ENCODE results near the gene HOXB8. TPM values are rescaled to one million over a fixed set of nuclear protein-coding genes. Genes with fewer than 3 reads are reported as not detected.

The HOXB8 gene
- total RNA-seq, 5 donors from 2014 or later (not counting 1 experiment from before 2014, with no cell fraction given): not detected

- CTCF ChIA-PET: interaction anchor here in 1 of 2 donors (0.6 kb wide), 1 partner anchor 237 kb away, joined by 5 read pairs; no protein-coding TSS in a partner anchor
- Mint-ChIP-seq H3K27ac (no peak overlapping the region), H3K36me3 (no peaks in the 10 kb centered on the region), H3K4me1 (peaks cover 19 to 26% (median 23%) of the 10 kb centered on the region in 3 donors), H3K9me3 (no peaks in the 10 kb centered on the region), H3K27me3 (peaks cover 69 to 97% of the 10 kb centered on the region in 2 donors), H3K4me3 (no peak overlapping the region)
- POLR2A ChIA-PET: interaction anchor here in 1 of 2 donors (0.7 kb wide), 1 partner anchor 634 kb away, joined by 3 read pairs; no protein-coding TSS in a partner anchor
- H3K27ac ChIP-seq (ENCODE audit: low read length): no peak overlapping the region
- no peak for ATAC-seq (replicated peaks in 1 of 4)
- peaks cover 0 to 25% of the 10 kb centered on the region in 2 experiments for H3K4me1 ChIP-seq (ENCODE audit: control insufficient read depth in 1 of 2, extremely low read depth in 1 of 2, insufficient read depth in 2 of 2, low read length in 2 of 2)
- DNase-seq: no peak
- 96% methylated on average over 3 of the region's 5 CpGs for WGBS (ENCODE audit: insufficient coverage)
- H3K9me3 ChIP-seq: no peaks in the 10 kb centered on the region
- no peaks in the 10 kb centered on the region for H3K36me3 ChIP-seq (ENCODE audit: control insufficient read depth in 2 of 2, extremely low read depth in 1 of 2, insufficient read depth in 1 of 2, low read length in 1 of 2)
- H3K27me3 ChIP-seq (replicated peaks in 1 of 2; ENCODE audit: control insufficient read depth in 2 of 2, extremely low read depth in 1 of 2, insufficient read depth in 2 of 2, low read length in 1 of 2): peaks cover 27 to 81% of the 10 kb centered on the region in 2 experiments
- H3K4me3 ChIP-seq (ENCODE audit: control insufficient read depth in 1 of 2, extremely low read depth in 1 of 2, low read length in 1 of 2): no peak overlapping the region
Observed at GRCh38 chr17:48639136-48639535, 24.0 kb upstream of the HOXB8 start.

GRCh38 chr17:48637323-48638260 lies 22.5 kb upstream of the HOXB8 start:
- ChIA-PET POLR2A (no interaction called here), CTCF (interaction anchor here in 1 of 2 donors (0.9 to 1.0 kb wide), 2 partner anchors 383 to 572 kb away, joined by 3 to 4 read pairs; no protein-coding TSS in a partner anchor)
- Histone ChIP-seq H3K4me1 (ENCODE audit: control insufficient read depth in 1 of 2, extremely low read depth in 1 of 2, insufficient read depth in 2 of 2, low read length in 2 of 2) (peaks cover 0 to 31% of the 10 kb centered on the region in 2 experiments), H3K4me3 (ENCODE audit: control insufficient read depth in 1 of 2, extremely low read depth in 1 of 2, low read length in 1 of 2) (no peak overlapping the region), H3K36me3 (ENCODE audit: control insufficient read depth in 2 of 2, extremely low read depth in 1 of 2, insufficient read depth in 1 of 2, low read length in 1 of 2) (no peaks in the 10 kb centered on the region), H3K27me3 (replicated peaks in 1 of 2; ENCODE audit: control insufficient read depth in 2 of 2, extremely low read depth in 1 of 2, insufficient read depth in 2 of 2, low read length in 1 of 2) (peaks cover 23 to 83% of the 10 kb centered on the region in 2 experiments), H3K27ac (ENCODE audit: low read length) (no peak overlapping the region), H3K9me3 (no peaks in the 10 kb centered on the region)
- H3K4me3 Mint-ChIP-seq: no peak overlapping the region
- H3K9me3 Mint-ChIP-seq: no peaks in the 10 kb centered on the region
- no peak for DNase-seq
- no peak for ATAC-seq (replicated peaks in 1 of 4)
- H3K4me1 Mint-ChIP-seq: peaks cover 19 to 29% (median 28%) of the 10 kb centered on the region in 3 donors
- peak overlapping the region in 1 of 2 donors; percentile 51 for H3K27ac Mint-ChIP-seq
- 72% methylated on average over 12 of the region's 18 CpGs for WGBS (ENCODE audit: insufficient coverage)
- H3K27me3 Mint-ChIP-seq: peaks cover 66 to 96% of the 10 kb centered on the region in 2 donors
- H3K36me3 Mint-ChIP-seq: no peaks in the 10 kb centered on the region

GRCh38 chr17:48636177-48637018 lies 21.3 kb upstream of the HOXB8 start:
- Histone ChIP-seq H3K4me1 (ENCODE audit: control insufficient read depth in 1 of 2, extremely low read depth in 1 of 2, insufficient read depth in 2 of 2, low read length in 2 of 2) (peaks cover 0 to 20% of the 10 kb centered on the region in 2 experiments), H3K9me3 (no peaks in the 10 kb centered on the region), H3K4me3 (ENCODE audit: control insufficient read depth in 1 of 2, extremely low read depth in 1 of 2, low read length in 1 of 2) (no peak overlapping the region), H3K36me3 (ENCODE audit: control insufficient read depth in 2 of 2, extremely low read depth in 1 of 2, insufficient read depth in 1 of 2, low read length in 1 of 2) (no peaks in the 10 kb centered on the region), H3K27me3 (replicated peaks in 1 of 2; ENCODE audit: control insufficient read depth in 2 of 2, extremely low read depth in 1 of 2, insufficient read depth in 2 of 2, low read length in 1 of 2) (peaks cover 26 to 83% of the 10 kb centered on the region in 2 experiments), H3K27ac (ENCODE audit: low read length) (no peak overlapping the region)
- peaks cover 67 to 96% of the 10 kb centered on the region in 2 donors for H3K27me3 Mint-ChIP-seq
- CTCF ChIA-PET: interaction anchor here (0.5 to 2.4 kb wide), 22 partner anchors 11 to 1416 kb away, joined by 3 to 10 read pairs (median 3); partner anchors contain the start of gene HOXB9 (in 1 of the 2)
- DNase-seq (peak in 31 of 35 experiments; percentile 28 to 79 (median 60)), ATAC-seq (replicated peaks in 1 of 4) (peak; percentile 66 to 85 (median 80))
- POLR2A ChIA-PET: interaction anchor here in 1 of 2 donors (0.6 kb wide), 1 partner anchor 443 kb away, joined by 4 read pairs; no protein-coding TSS in a partner anchor
- no peak overlapping the region for H3K27ac Mint-ChIP-seq
- H3K36me3 Mint-ChIP-seq: no peaks in the 10 kb centered on the region
- peaks cover 13 to 20% (median 19%) of the 10 kb centered on the region in 3 donors for H3K4me1 Mint-ChIP-seq
- H3K4me3 Mint-ChIP-seq: peak overlapping the region in 1 of 3 donors; percentile 49
- H3K9me3 Mint-ChIP-seq: no peaks in the 10 kb centered on the region
- WGBS (ENCODE audit: insufficient coverage): 6% methylated on average over 34 of the region's 39 CpGs

- Mint-ChIP-seq H3K36me3 (no peaks in the 10 kb centered on the region), H3K9me3 (no peaks in the 10 kb centered on the region), H3K27me3 (peaks cover 71 to 98% of the 10 kb centered on the region in 2 donors), H3K4me3 (peak overlapping the region in 1 of 3 donors; percentile 60), H3K4me1 (peaks cover 9 to 17% (median 16%) of the 10 kb centered on the region in 3 donors), H3K27ac (no peak overlapping the region)
- no peaks in the 10 kb centered on the region for H3K36me3 ChIP-seq (ENCODE audit: control insufficient read depth in 2 of 2, extremely low read depth in 1 of 2, insufficient read depth in 1 of 2, low read length in 1 of 2)
- WGBS (ENCODE audit: insufficient coverage): 91% methylated on average over 12 of the region's 20 CpGs
- H3K27me3 ChIP-seq (replicated peaks in 1 of 2; ENCODE audit: control insufficient read depth in 2 of 2, extremely low read depth in 1 of 2, insufficient read depth in 2 of 2, low read length in 1 of 2): peaks cover 34 to 85% of the 10 kb centered on the region in 2 experiments
- DNase-seq: no peak
- ChIA-PET POLR2A (no interaction called here), CTCF (interaction anchor here in 1 of 2 donors (2.4 kb wide), 1 partner anchor 9 kb away, joined by 7 read pairs; the partner anchor contains the start of gene HOXB9)
- H3K9me3 ChIP-seq: no peaks in the 10 kb centered on the region
- no peak overlapping the region for H3K4me3 ChIP-seq (ENCODE audit: control insufficient read depth in 1 of 2, extremely low read depth in 1 of 2, low read length in 1 of 2)
- H3K27ac ChIP-seq (ENCODE audit: low read length): no peak overlapping the region
- ATAC-seq (replicated peaks in 1 of 4): no peak
- peaks cover 0 to 20% of the 10 kb centered on the region in 2 experiments for H3K4me1 ChIP-seq (ENCODE audit: control insufficient read depth in 1 of 2, extremely low read depth in 1 of 2, insufficient read depth in 2 of 2, low read length in 2 of 2)
Observed at GRCh38 chr17:48634493-48635208, 19.6 kb upstream of the HOXB8 start.

- ChIA-PET POLR2A (no interaction called here), CTCF (no interaction called here)
- Mint-ChIP-seq H3K4me1 (peaks cover 9 to 17% (median 16%) of the 10 kb centered on the region in 3 donors), H3K36me3 (no peaks in the 10 kb centered on the region), H3K27ac (no peak overlapping the region), H3K9me3 (no peaks in the 10 kb centered on the region), H3K4me3 (peak overlapping the region in 1 of 3 donors; percentile 60), H3K27me3 (peaks cover 80 to 98% of the 10 kb centered on the region in 2 donors)
- Histone ChIP-seq H3K4me1 (ENCODE audit: control insufficient read depth in 1 of 2, extremely low read depth in 1 of 2, insufficient read depth in 2 of 2, low read length in 2 of 2) (peaks cover 0 to 20% of the 10 kb centered on the region in 2 experiments), H3K27ac (ENCODE audit: low read length) (no peak overlapping the region), H3K27me3 (replicated peaks in 1 of 2; ENCODE audit: control insufficient read depth in 2 of 2, extremely low read depth in 1 of 2, insufficient read depth in 2 of 2, low read length in 1 of 2) (peaks cover 41 to 91% of the 10 kb centered on the region in 2 experiments), H3K4me3 (ENCODE audit: control insufficient read depth in 1 of 2, extremely low read depth in 1 of 2, low read length in 1 of 2) (no peak overlapping the region), H3K9me3 (no peaks in the 10 kb centered on the region), H3K36me3 (ENCODE audit: control insufficient read depth in 2 of 2, extremely low read depth in 1 of 2, insufficient read depth in 1 of 2, low read length in 1 of 2) (no peaks in the 10 kb centered on the region)
- DNase-seq (no peak), ATAC-seq (replicated peaks in 1 of 4) (no peak)
- 74% methylated on average over 32 of the region's 35 CpGs for WGBS (ENCODE audit: insufficient coverage)
Observed at GRCh38 chr17:48633266-48633677, 18.2 kb upstream of the HOXB8 start.

All from T-cell (primary cell).